AG08396 (cell line): ENCODE data around the gene UBQLN3.

Experiments used
- DNase-seq: peaks from one replicate; pipeline ENCODE4 v3.0.0; 2012; ENCODE audit warnings: low spot score, mixed read lengths

UBQLN3 gene

GRCh38 chr11:5505363-5506048, 4.3 kb downstream of the UBQLN3 start:
- no peak for DNase-seq

- DNase-seq: no peak
These were observed 5.3 kb downstream of the UBQLN3 start for GRCh38 chr11:5504403-5504921.

- no peak for DNase-seq
These were observed 9.4 kb downstream of the UBQLN3 start for GRCh38 chr11:5500393-5500801.

- no peak for DNase-seq
These were observed 10.1 kb downstream of the UBQLN3 start for GRCh38 chr11:5499671-5500070.

GRCh38 chr11:5489576-5490357, 20.0 kb downstream of the UBQLN3 start:
- DNase-seq: no peak

GRCh38 chr11:5488798-5489399, 20.9 kb downstream of the UBQLN3 start:
- DNase-seq: no peak

- DNase-seq: no peak
These were observed 21.4 kb downstream of the UBQLN3 start, which contains the start of gene OR52D1 for GRCh38 chr11:5488385-5488784. Gene OR52D1 (plus strand): TSS chr11:5488685. CDS start chr11:5488707, 22 bp downstream.

- no peak for DNase-seq
These were observed 23.3 kb downstream of the UBQLN3 start for GRCh38 chr11:5486421-5486820.

- no peak for DNase-seq
These were observed 23.8 kb downstream of the UBQLN3 start for GRCh38 chr11:5486003-5486402.

GRCh38 chr11:5476186-5476819, 33.5 kb downstream of the UBQLN3 start:
- DNase-seq: peak; percentile 66

- no peak for DNase-seq
These were observed 35.8 kb downstream of the UBQLN3 start for GRCh38 chr11:5473921-5474320.

- DNase-seq: no peak
These were observed 42.2 kb downstream of the UBQLN3 start for GRCh38 chr11:5467527-5467926.

- no peak for DNase-seq
These were observed 48.7 kb downstream of the UBQLN3 start for GRCh38 chr11:5460983-5461621.
